Activated CD8-positive, alpha-beta memory T cell treated with anti-CD3 and anti-CD28 coated beads for 1 hour (primary cell): Measurements from ENCODE around the gene FBN1.

Source experiments
- DNase-seq, 2 donors: peaks; one replicate each; pipeline ENCODE4 v3.0.0-alpha.2; 2020; ENCODE audit warnings: low read depth in 1 of 2; ENCODE audit errors: extremely low read depth in 1 of 2

The FBN1 gene

DNA sequence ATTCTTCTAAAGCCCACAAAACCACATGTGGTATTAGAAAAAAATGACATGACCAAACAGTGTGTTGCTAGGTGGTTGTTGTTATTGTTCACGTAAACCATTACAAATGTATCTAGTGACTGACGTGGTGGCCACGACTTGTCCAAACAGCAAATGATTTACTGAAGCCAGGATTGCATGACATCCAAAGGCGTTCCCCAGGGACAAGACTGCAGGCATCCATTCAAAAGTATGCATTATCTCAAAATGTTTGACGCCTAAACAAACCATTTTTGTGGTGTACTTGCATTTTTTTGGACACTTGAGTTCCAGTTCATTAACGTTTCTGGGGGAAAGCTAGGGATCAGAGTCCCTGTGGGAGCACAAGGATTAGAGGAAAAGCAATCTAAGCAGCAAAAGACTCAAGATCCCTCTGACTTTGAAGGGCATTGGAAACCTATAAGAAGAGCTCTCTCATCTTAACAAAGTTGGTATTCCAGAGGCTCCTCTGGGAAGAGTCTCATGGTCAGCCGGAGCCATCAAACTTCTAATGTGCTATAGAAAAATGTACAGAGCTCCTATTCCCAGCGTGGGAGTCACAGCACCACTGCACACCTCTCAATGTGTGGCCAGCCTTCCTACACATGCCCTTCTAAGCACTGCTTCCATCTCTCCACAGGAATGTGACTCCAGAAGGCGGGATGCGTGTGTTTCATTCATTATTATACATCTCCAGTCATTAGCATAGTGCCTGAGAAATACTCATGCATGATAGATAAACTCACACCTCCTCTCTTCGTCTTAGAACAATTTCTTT lies 62.9 kb downstream of the FBN1 start:
- no peak for DNase-seq

DNA sequence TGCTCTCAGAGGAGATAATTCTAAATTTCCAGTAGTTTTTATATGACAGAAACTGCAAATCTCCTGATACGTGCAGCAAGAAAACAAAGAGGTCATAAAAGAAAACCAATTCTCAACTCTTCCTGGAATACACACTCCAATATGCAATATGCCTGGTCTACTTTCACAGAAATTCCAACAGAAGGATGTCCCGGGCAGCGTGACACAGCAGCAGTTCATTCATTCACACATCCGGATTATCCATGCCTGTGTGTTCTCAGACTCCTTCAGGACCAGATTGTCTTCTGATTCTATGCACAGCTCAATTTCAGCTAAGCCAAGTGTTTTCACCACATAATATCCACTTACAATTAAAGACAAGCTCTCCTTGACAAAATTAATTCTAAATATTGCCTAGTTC lies 64.3 kb downstream of the FBN1 start:
- no peak for DNase-seq

DNA sequence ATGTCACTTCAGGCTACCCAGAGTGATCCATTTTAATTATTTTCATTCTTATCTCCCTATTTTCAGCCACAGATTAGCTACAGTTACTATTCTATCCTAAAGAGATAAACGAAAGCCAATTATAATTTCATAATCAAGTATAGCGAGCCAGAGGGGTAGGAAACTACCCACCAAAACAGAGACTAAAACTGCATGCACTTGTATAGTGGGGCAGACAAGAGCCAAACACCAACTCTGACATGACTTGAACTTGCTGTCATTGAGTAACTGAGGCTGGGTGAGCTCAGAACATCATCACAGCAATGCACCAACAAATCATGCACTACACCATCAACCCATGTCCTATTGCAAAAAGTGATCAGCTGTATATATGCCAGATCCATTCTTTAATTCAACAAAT lies 64.8 kb downstream of the FBN1 start:
- no peak for DNase-seq

DNA sequence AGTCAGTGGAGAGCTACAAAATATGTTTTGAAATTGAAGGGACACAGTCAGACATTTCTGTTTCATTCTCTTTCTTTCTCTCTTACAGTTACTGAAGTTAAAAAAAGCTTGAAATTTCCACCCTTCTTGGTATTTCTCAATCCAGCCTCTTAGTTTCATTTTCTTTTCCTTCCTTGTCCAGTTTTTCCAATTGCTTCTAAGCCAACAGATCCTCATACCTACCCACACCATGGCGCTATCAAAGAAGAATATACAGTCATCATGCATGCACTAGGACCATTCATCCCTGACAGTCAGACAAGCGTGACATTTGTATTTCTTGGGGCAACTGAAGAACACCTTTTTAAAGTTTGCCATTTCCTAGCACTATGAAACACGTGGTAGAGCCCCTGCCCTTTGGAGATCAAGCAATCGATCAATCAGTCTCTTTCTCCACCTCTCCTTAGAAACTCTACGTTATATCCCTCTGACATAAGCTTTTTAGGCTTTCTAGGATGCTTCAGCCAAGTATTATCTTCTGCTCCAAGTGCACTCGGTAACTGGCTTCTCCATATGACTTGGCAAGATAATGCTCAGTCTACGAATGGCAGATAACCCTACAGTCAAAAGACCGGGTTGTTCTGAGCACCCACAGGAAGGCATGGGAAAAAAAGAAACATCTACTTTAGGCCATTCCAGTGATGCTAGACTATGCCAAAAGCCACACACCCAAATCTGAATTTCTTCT lies 65.4 kb downstream of the FBN1 start:
- DNase-seq: no peak

DNA sequence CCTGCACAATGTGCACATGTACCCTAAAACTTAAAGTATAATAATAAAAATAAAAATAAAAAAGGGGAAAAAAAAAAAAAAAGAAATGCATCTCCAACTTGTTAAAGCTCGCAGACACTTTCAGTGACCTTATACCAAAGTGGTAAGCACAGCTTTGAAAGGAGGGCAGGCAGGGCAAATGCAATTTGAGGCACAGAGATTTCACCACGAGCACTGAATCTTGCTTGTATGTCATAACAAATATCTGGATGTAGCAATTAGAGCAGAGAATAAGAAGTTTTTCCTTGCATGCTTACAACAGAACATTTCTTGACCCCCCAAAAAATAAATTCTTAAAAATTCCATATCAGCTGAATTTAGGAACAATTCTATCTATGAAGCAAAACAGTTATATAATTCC lies 66.5 kb downstream of the FBN1 start:
- DNase-seq: no peak

DNA sequence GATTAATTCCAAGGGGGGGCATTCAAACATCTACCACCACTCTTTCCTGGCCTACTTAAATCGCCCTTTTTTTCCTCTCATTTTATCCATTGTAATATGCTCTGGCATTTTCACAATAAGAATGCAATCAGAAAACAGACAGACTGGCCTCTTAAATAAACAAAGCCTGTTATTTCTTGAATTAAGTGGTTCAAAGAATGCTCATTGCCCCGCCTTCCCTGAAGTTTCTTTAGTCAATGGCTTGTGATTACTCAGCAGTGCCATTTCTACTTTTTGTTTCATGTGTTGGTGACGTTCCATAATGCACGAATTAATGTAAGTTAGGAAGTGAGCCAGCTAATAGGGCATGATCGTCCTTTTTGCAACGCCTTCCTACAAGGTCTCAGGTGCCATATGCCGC lies 68.0 kb downstream of the FBN1 start:
- DNase-seq: no peak

DNA sequence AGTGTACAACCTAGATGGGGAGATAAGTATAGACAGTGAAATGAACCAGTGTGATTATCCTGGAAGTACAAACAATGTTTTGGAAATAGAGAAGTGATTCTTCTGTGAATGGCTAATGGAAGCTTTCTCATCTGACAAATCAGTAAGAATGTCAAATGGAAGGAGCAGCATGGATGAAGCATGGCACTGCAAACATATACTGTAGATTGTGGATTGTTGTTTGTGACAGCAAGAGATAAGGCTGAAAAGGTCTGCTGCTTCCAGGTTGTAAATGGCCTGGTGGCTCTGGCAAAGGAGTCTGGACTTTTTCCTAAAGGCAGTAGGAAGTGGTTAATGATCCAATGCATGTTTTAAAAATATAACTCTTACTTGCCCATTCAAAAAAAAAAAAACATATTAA lies 71.3 kb downstream of the FBN1 start:
- no peak for DNase-seq

DNA sequence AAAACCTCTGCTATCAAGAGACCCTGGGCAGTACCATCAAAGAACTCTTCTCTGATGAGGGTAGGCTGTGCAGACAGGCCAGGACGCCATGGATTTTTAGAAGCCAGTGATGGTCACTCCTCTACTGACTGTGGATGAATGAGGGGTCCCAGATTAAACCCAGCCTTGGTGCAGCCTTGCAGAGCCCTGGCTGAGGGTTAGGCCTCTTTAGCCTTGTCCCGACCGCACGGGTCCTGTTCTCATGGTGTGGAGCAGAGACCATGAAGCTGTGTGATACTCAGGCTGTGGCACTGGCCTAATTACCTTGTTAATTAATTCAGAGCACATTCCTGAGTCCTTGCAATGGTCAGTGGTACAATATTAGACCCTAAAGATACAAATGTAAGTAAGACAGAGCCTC lies 71.7 kb downstream of the FBN1 start:
- DNase-seq: no peak

DNA sequence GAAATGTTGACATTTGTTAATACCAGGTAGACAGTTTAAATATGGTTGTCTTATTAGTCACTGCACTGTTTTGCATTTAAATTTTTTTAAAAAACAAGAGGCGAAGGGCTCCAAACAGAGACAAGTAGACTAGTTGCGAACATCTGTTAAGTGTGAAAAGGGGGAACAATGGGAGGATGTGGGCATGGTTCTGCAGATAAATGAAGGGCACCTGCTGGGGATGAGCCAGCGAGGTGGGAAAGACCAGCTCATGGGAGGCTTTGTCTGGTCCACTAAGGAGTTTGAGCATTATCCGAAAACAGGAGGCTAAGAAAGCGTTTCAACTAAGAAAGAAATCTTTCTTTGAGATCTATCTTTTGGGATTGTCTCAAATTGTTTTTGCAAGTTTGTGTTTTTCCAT lies 72.7 kb downstream of the FBN1 start:
- DNase-seq: no peak

DNA sequence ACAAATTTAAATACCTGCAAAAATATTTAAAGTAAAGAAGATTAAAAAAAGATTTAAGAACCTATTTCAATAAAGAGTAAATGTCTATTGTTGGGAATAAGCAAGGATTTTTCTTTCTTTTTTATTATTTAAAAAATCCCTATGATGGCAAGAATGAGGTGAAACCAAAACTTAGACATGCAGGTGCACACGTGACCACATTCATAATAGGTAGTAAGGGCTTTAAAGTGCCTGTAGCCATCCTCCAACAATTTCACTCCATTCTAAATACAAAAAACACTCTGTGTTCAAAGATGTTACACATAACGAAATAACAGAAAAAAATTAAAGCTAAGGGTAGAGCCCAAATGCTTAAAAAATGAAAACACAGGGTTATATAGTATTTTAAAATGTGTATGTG lies 74.0 kb downstream of the FBN1 start:
- DNase-seq: no peak

DNA sequence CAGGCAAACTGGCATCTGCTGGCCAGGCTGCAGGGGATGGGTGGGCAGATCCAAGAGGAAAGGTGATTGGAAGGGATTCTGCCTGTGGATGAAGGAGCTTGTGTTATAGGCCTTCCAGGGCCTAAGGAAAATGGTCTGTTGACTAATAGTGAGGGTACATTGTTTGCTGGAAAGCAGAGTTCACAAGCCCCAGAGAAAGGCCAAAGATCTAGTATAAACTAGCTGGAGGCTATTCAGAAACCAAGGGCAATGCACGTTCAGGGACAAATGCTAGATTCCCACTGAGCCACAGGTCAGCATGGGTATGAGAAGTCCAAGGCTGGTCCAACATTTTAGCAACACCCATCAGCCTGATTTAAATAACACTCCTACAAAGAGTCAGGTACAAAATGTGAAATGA lies 74.7 kb downstream of the FBN1 start:
- DNase-seq: no peak

DNA sequence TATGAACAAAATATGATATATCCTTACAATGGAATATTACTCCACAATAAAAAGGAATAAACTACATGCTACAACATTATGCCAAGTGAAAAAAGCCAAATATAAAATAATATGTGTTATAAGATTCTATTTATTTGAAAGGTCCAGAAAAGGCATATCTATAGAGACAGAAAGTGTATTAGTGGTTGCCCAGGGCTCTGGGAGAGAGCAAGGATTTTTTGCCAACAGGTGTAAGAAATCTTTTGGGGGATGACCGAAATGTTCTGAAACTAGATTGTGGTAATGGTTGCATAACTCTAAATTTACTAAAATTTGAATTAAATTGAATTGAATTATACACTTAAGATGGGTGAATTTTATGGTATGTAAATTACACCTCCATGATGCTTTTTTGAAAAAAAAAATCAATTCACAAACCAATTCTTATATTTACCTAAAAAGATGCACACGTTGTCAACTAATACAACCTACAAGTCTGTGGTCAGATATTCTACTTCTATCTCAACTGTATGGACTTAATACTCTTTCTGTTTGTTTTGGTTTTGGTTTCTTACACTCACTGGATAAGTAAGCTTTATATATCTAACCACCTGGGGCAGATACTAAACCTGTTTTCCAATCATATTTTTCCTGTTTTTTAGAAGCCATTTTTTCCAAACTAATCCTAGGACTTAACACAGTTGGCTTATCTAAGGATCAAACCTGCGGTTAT lies 75.8 kb downstream of the FBN1 start:
- no peak for DNase-seq

DNA sequence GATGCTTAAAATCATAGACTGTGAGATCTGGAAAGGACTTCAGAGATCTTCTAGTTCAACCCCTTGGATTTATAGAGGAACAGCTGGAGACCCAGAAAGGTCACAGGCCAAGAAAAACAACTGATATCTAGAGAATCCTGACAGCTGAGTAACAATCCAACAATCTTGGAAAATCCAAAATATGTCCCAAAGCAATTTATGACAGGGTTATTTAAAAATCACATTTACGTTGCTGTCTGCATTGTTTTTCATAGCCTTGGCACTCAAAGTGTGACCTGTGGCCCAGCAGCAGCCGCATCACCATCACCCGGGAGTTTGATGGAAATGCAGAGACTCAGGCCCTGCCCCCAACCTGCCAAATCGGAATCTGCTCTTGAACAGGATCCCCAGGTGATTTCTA lies 78.8 kb downstream of the FBN1 start:
- DNase-seq: no peak

DNA sequence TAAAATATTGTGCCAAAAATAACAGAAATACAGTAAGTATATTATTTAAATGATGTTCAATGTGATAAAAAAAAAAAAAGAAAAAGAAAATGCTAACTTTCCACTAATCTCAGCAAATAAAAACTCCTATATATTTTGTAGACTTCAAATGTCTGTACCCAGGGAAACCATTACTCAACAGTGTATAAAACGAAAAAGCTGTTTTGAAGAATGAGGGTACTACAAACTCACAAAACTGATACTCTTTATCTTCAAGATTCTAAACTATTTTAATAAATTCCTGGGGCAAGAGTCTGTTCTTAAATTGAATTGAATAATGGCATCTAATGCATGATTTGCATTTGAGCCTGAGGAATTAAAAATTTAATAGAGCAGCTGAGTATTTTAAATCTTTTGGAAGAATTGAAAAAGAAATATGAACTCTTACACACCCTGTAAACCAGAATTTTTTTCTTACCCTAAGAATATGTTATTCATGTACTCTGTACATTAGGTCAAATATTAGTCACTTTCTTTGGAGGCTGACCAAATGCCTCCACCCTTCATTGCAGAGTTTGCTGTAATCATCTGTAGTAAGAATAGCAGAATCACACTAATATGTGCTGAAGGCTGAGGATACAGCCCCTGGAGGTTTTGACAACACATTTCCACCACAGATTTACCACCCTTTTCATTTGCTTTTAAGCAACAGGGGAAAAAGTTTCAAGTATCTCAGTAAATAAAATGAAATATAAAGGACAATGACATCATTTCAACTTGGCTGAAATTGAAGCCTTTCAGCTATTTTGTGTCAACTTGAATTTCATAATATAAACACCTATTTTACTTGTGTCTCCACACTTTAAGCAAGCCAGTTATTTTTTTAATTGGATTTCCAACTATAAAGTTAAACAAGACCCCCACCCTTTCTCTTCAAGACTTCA lies 79.7 kb downstream of the FBN1 start:
- DNase-seq: no peak

DNA sequence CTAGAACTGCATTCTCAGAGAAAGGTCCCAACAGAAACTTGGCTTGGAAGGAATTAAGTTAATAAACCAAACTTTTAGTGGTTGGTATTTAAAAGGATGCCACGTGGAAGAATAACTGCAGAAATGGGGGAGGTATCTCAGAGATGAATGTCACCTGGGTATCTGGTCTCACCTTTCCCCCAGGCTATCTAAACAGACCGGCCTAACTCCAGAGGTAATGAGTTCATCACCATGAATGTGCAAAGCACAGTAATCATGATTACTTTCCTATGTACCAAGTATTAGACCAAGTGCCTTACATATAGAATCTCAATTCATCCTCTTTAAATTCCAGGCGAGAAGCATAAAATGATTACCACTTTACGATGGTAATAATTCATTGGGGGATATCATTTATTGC lies 80.8 kb downstream of the FBN1 start:
- DNase-seq: no peak

DNA sequence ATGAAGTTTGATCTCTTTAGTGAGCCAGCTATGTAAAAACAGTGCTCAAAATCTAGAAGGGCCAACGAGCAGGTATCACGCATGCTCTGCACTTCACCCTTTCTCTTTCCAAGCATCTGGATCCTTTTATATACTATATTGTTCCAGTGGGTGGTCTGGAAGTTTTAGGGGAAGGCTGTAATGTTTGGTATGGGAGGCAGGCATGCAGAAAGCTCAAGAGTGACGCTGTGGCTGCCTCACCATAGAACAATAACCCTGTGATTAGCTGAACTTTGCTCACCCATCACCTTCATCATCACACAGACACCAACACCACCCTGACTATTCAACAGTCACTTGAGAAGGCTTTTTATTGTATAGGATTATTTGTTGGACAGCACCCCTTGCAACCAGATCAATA lies 81.6 kb downstream of the FBN1 start:
- DNase-seq: no peak

DNA sequence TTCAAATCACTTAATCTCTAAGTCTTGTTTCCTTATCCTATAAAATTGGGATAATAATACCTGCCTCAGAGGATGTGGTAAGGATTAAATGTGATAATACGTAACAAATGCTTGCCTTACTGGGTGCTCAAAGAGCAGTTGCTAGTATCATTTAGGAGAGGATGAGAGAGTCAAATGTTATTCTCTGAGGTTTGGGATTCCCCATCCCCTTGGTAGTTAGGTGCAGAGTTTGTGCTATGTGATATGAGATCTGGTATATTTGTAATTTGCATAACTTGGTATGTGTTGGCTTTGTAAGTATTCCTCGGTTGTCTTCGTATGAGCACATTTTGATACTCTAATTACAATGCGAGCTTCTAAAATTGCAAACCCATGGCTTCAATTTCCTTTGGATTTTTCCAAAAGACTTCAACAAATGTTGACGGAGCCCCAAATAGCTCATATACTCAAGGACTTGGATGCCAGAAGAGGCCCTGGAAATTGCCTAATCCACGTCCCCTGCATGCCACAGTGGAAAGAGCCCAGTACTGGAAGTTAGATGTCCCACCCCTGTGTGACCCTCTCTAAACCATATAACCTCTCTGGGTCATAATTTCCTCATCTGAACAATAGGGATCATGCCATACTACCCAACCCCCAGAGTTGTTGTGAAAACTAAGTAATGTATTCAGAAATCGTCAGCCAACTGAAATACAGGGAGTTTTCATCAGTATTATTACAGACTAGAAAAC lies 85.0 kb downstream of the FBN1 start:
- DNase-seq: no peak

DNA sequence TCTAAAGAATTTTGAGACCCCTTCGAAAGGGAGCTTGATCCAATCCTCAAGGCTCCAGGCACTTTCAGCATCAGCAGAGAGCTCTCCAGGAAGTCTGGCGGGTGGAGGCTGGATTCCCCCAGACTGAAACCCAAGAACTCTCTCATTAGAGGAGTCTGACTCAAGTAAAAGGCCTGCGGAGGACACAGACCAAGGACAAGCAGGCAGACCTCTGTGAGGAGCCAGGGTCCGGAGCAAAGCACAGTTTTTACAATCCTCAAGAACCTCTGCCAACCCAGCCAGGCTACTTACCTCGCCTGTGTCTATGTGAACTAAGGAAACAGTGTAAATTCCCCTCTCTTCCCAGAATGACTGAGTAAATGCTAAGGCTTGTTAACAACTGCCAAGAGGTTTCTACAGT lies 86.2 kb downstream of the FBN1 start:
- no peak for DNase-seq

DNA sequence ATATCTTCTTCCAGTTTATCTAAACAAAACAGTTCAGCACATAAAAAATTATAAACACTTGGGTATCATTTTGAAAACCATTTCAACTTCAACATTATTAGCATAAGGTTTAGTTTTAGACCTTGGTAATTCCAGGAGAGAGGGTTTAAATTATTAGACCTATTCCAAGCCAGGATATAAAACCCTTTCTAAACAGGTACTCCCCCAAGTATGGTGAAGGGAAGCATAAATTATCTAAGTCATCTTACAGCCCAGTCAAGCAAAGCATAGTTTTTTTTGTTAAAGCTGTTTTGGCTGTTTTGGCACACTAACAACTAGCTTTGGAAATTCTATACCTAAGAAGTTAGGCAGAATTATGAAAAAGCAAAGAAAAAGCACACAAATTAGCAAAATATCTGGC lies 87.3 kb downstream of the FBN1 start:
- DNase-seq: no peak

DNA sequence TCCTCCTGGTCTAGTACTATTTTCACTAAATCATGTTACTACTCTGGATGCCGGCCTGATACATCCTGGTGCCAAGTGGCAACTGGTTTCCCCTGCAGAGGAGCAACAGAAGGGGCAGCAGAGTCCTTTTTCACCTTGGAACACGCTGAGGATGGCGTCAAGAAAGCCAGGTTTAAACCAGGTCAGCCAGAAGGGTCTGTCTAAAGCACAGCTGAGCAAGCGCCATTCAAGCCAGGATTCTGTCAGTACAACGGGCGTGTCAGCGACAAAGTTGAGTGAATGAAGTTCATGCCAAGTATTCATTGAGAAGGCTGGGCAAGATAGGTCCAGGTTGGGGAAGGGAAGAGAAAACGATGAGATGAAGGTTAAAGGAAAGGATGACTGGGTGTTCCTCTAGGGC lies 88.2 kb downstream of the FBN1 start:
- DNase-seq: no peak
